Measurements from ENCODE around the gene PRSS37. TPM values are rescaled to one million over a fixed set of nuclear protein-coding genes. Genes with fewer than 3 reads are reported as not detected.

PRSS37 gene
- total RNA-seq, result not detected in 3 replicates
- long read RNA-seq, result 0 reads

GRCh38 chr7:141841385-141841784 is at the start of gene PRSS37:
Gene PRSS37 (minus strand): TSS chr7:141841485. CDS start chr7:141841049, 436 bp downstream.
- no peak for DNase-seq (ENCODE audit: low spot score)
- Mint-ChIP-seq H3K4me3 (ENCODE audit: unreplicated experiment) (no peak within 1 kb of the TSS), H3K4me1 (ENCODE audit: low read depth) (no peaks in the 10 kb centered on the region), H3K27me3 (ENCODE audit: low read depth) (no peaks in the 10 kb centered on the region), H3K9me3 (ENCODE audit: low read depth) (no peaks in the 10 kb centered on the region), H3K27ac (ENCODE audit: unreplicated experiment) (no peak within 1 kb of the TSS), H3K36me3 (ENCODE audit: low read depth) (no peaks in the 10 kb centered on the region)
- no peak for TF ChIP-seq CTCF (IDR thresholded peaks at IDR 0.05)

GRCh38 chr7:141889321-141889720 is 48.0 kb upstream of the PRSS37 start:
- Mint-ChIP-seq H3K27me3 (ENCODE audit: low read depth) (peaks cover 2% of the 10 kb centered on the region), H3K36me3 (ENCODE audit: low read depth) (peaks cover 1% of the 10 kb centered on the region), H3K27ac (ENCODE audit: unreplicated experiment) (no peak overlapping the region), H3K4me1 (ENCODE audit: low read depth) (no peaks in the 10 kb centered on the region), H3K4me3 (ENCODE audit: unreplicated experiment) (no peak overlapping the region), H3K9me3 (ENCODE audit: low read depth) (peaks cover 5% of the 10 kb centered on the region)
- no peak for TF ChIP-seq CTCF (IDR thresholded peaks at IDR 0.05)
- DNase-seq (ENCODE audit: low spot score), result no peak

- no peaks in the 10 kb centered on the region for H3K27me3 Mint-ChIP-seq (ENCODE audit: low read depth)
- H3K36me3 Mint-ChIP-seq (ENCODE audit: low read depth), result peaks cover 1% of the 10 kb centered on the region
- H3K9me3 Mint-ChIP-seq (ENCODE audit: low read depth), result peaks cover 12% of the 10 kb centered on the region
- no peak for TF ChIP-seq CTCF (IDR thresholded peaks at IDR 0.05)
- no peak overlapping the region for H3K4me3 Mint-ChIP-seq (ENCODE audit: unreplicated experiment)
- H3K27ac Mint-ChIP-seq (ENCODE audit: unreplicated experiment), result no peak overlapping the region
- H3K4me1 Mint-ChIP-seq (ENCODE audit: low read depth), result no peaks in the 10 kb centered on the region
- DNase-seq (ENCODE audit: low spot score), result no peak
Observed at GRCh38 chr7:141884539-141885225, 43.4 kb upstream of the PRSS37 start.

- H3K4me3 Mint-ChIP-seq (ENCODE audit: unreplicated experiment), result no peak overlapping the region
- no peaks in the 10 kb centered on the region for H3K4me1 Mint-ChIP-seq (ENCODE audit: low read depth)
Observed at GRCh38 chr7:141880960-141881359, 39.7 kb upstream of the PRSS37 start.

GRCh38 chr7:141877365-141877764 is 36.1 kb upstream of the PRSS37 start:
- no peak for TF ChIP-seq CTCF (IDR thresholded peaks at IDR 0.05)
- no peak for DNase-seq (ENCODE audit: low spot score)
- Mint-ChIP-seq H3K36me3 (ENCODE audit: low read depth) (no peaks in the 10 kb centered on the region), H3K27ac (ENCODE audit: unreplicated experiment) (no peak overlapping the region), H3K27me3 (ENCODE audit: low read depth) (no peaks in the 10 kb centered on the region), H3K9me3 (ENCODE audit: low read depth) (peaks cover 10% of the 10 kb centered on the region), H3K4me1 (ENCODE audit: low read depth) (no peaks in the 10 kb centered on the region), H3K4me3 (ENCODE audit: unreplicated experiment) (no peak overlapping the region)

More at GRCh38 chr7:141880960-141881359, 39.7 kb upstream of the PRSS37 start:
- peaks cover 20% of the 10 kb centered on the region for H3K9me3 Mint-ChIP-seq (ENCODE audit: low read depth)
- no peak overlapping the region for H3K27ac Mint-ChIP-seq (ENCODE audit: unreplicated experiment)
- TF ChIP-seq CTCF (IDR thresholded peaks at IDR 0.05), result no peak
- H3K27me3 Mint-ChIP-seq (ENCODE audit: low read depth), result no peaks in the 10 kb centered on the region
- no peaks in the 10 kb centered on the region for H3K36me3 Mint-ChIP-seq (ENCODE audit: low read depth)
- no peak for DNase-seq (ENCODE audit: low spot score)

Data from chondrocyte (in vitro differentiated cells).